Measurements from ENCODE around the gene C1orf116.

The C1orf116 gene

GRCh38 chr1:207033302-207033701, 746 bp upstream of the C1orf116 start:
- DNase-seq (ENCODE audit: low read depth) = no peak
- H3K4me3 ChIP-seq (ENCODE audit: low read depth, low read length) = no peak overlapping the region
- no peak for TF ChIP-seq CTCF (IDR thresholded peaks at IDR 0.05; ENCODE audit: low read depth, low read length, missing control alignments)
- in situ Hi-C loops (cut with HindIII; ENCODE audit: low sequenced_read_pairs) = no loop called here

GRCh38 chr1:207031632-207032264, 808 bp downstream of the C1orf116 start:
- in situ Hi-C loops (cut with HindIII; ENCODE audit: low sequenced_read_pairs) = no loop called here
- DNase-seq (ENCODE audit: low read depth) = no peak
- no peak for TF ChIP-seq CTCF (IDR thresholded peaks at IDR 0.05; ENCODE audit: low read depth, low read length, missing control alignments)
- no peak overlapping the region for H3K4me3 ChIP-seq (ENCODE audit: low read depth, low read length)

- no peak overlapping the region for H3K4me3 ChIP-seq (ENCODE audit: low read depth, low read length)
- TF ChIP-seq CTCF (IDR thresholded peaks at IDR 0.05; ENCODE audit: low read depth, low read length, missing control alignments) = no peak
- in situ Hi-C loops (cut with HindIII; ENCODE audit: low sequenced_read_pairs) = no loop called here
- no peak for DNase-seq (ENCODE audit: low read depth)
Observed at GRCh38 chr1:207031016-207031415, 1.5 kb downstream of the C1orf116 start.

- in situ Hi-C loops (cut with HindIII; ENCODE audit: low sequenced_read_pairs) = no loop called here
- DNase-seq (ENCODE audit: low read depth) = no peak
- no peak for TF ChIP-seq CTCF (IDR thresholded peaks at IDR 0.05; ENCODE audit: low read depth, low read length, missing control alignments)
- H3K4me3 ChIP-seq (ENCODE audit: low read depth, low read length) = no peak overlapping the region
Observed at GRCh38 chr1:207030522-207031009, 2.0 kb downstream of the C1orf116 start.

GRCh38 chr1:207029701-207030521, 2.6 kb downstream of the C1orf116 start:
- H3K4me3 ChIP-seq (ENCODE audit: low read depth, low read length) = no peak overlapping the region
- no peak for TF ChIP-seq CTCF (IDR thresholded peaks at IDR 0.05; ENCODE audit: low read depth, low read length, missing control alignments)
- in situ Hi-C loops (cut with HindIII; ENCODE audit: low sequenced_read_pairs) = no loop called here
- DNase-seq (ENCODE audit: low read depth) = no peak

- TF ChIP-seq CTCF (IDR thresholded peaks at IDR 0.05; ENCODE audit: low read depth, low read length, missing control alignments) = no peak
- in situ Hi-C loops (cut with HindIII; ENCODE audit: low sequenced_read_pairs) = no loop called here
- no peak overlapping the region for H3K4me3 ChIP-seq (ENCODE audit: low read depth, low read length)
- DNase-seq (ENCODE audit: low read depth) = no peak
Observed at GRCh38 chr1:207028884-207029650, 3.5 kb downstream of the C1orf116 start.
